Neural progenitor cell (in vitro differentiated cells): ENCODE results near the gene UBE2Z.

Experiments
- EZH2 ChIP-seq: fragments of 200-600 bp; sonication (generic); IDR thresholded peaks from 2 replicates; pipeline ENCODE4 v1.6.1; 2017; ENCODE audit warnings: antibody characterized with exemption, mild to moderate bottlenecking, moderate library complexity
- EZH2phosphoT487 ChIP-seq: fragments of 200-600 bp; sonication (generic); IDR thresholded peaks from 2 replicates; pipeline ENCODE4 v1.6.1; 2017; ENCODE audit warnings: antibody characterized with exemption
- TF ChIP-seq, protein P1 (sequence below): fragments of 200-600 bp; sonication (generic); IDR thresholded peaks from 2 replicates; pipeline ENCODE4 v1.5.1; 2017; ENCODE audit warnings: antibody characterized with exemption, mild to moderate bottlenecking

DNA sequence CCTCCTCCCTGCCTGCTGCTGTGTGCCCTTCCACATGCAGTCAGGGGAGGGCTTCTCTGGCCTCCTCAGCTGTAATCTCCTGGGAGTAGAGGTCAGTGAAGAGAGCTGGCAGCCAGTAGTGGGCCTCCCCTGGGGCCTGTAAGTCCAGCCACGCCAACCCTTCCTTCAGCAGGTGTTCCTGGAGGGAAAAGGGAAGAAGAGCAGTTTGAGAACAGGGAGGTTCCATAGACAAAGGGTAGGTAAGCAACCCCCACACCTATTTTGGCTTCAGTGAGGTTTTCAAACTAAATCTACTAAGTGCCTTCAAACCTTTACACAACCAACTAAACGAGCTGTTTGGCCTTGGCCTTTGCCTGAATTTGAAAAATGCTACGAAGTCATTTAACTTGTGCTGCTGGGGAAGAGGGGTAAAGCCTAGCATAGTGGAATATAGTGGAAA, 22.2 kb downstream of the UBE2Z start:
- TF ChIP-seq EZH2phosphoT487 (no peak), EZH2 (no peak)
- TF ChIP-seq, protein P1, sequence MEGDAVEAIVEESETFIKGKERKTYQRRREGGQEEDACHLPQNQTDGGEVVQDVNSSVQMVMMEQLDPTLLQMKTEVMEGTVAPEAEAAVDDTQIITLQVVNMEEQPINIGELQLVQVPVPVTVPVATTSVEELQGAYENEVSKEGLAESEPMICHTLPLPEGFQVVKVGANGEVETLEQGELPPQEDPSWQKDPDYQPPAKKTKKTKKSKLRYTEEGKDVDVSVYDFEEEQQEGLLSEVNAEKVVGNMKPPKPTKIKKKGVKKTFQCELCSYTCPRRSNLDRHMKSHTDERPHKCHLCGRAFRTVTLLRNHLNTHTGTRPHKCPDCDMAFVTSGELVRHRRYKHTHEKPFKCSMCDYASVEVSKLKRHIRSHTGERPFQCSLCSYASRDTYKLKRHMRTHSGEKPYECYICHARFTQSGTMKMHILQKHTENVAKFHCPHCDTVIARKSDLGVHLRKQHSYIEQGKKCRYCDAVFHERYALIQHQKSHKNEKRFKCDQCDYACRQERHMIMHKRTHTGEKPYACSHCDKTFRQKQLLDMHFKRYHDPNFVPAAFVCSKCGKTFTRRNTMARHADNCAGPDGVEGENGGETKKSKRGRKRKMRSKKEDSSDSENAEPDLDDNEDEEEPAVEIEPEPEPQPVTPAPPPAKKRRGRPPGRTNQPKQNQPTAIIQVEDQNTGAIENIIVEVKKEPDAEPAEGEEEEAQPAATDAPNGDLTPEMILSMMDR, result no peak
